Stimulated activated CD8-positive, alpha-beta memory T cell treated with anti-CD3 and anti-CD28 coated beads, Interleukin-7, amount 100 ng/mL, for 24 hours (primary cell): ENCODE measurements around the gene CLDN19.
"Not testable (repeated sequence)": the region's sequence is repeated elsewhere in the genome, so short reads cannot be mapped to it uniquely, and the experiment has no call there.

Experiments
- DNase-seq: peaks from one replicate; pipeline ENCODE4 v3.0.0-alpha.2; 2020; ENCODE audit warnings: low read depth

Gene CLDN19

DNA sequence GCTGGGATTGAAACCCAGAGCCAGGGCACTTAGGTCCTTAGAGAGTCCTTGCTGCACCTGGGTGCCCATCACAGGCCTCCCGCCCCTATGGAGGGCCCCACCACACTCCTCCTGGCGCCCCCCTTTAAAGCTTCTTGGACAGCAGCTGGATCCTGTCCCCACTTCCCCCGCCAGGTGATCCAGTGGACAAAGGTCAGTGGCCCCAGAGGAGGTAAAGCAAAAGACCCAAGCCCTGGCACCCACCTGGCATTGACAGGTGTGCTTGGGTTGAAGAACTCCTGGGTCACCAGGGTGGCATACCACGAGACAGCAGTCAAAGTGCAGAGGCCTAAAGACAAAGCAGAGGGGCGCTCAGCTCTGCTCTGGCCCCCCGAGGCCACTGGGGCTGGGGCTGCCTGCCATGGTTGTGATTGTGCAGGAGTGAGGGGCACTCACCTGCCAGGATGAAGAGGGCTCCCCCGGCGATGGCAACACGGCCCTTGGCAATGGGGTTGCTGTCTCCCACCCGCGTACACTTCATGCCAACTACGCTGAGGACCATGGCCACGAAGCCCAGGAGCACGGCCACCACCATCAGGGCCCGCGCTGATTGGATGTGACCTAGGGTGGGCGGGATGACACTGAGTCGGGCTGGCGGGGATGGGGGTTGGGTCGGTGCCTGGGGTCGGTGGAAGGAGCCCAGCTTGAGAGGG is 1.9 kb downstream of the CLDN19 start:
- no peak for DNase-seq

- DNase-seq, result no peak
Measured at GRCh38 chr1:42737257-42737656, 2.8 kb downstream of the CLDN19 start.

DNA sequence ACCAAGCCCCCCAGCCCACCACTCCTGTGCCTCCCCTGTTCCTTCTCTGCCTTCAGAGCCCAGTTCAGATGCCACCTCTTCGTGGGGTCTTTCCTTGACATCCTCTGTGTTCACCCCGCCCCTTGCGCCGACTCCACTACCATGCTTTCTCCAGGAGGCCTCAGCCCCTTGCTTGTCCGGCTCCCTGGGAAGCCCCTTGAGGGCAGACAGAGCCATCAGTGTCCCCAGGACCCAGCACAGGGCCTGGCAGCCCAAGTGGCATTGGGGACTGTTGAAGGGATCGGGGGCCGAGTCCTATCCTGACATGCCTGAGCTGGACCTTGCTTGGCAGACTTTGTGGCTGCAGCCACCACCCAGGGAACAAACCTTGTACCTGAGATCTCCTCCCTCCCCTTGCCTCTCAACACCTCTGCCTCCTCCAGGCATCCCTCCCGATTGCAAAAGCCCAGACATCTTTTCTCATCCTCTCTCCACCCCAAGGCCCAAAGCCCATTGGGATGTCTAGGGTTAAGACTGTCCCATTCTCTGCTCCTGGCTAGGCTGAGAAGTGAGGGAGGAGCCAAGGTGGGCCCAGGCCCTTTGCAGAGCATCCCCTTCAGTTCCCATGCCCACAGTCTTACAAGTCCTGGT is 3.4 kb downstream of the CLDN19 start:
- no peak for DNase-seq

- DNase-seq, result no peak
Measured at GRCh38 chr1:42736152-42736551, 3.9 kb downstream of the CLDN19 start.

- no peak for DNase-seq
Measured at GRCh38 chr1:42735477-42736105, 4.4 kb downstream of the CLDN19 start.

GRCh38 chr1:42735056-42735455 is 5.0 kb downstream of the CLDN19 start:
- DNase-seq, result no peak

GRCh38 chr1:42734201-42735035 is 5.6 kb downstream of the CLDN19 start:
- DNase-seq, result no peak

DNA sequence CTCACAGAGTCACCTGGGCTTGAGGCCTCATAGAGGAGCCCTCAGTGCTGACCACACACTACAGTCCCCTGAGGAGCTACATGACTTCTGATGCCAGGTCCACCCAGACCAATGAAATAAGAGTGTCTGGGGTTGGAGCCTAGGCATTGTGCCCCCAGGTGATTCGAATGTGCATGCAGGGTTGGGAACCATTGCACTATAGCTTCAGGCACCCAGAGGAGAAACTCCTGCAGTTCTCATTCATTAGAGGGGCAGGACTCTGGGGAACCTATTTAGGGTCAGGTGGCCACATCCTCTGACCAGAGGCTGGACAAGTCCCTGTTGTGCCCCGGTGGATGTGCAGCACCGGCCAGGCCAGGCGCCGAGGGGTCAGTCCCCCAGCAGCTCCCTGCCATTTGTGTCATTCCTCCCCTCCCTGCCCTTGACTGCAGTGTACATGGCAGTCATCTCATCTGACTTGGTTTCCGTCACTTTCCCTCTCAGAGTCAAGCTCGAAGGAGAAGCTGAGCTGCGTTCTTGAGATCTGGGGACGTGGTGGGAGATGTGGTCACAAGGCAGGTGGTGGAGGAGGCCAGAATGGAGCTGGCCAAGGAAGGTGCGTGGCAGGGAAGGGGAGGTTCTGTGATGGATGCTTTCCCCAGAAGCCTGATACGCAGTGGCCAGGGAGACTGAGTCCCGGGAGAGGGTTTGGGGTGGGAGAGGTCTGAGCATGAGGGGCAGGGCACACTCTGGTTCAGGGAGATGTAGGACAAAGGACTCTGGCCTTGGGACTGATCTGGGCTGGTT is 6.4 kb downstream of the CLDN19 start:
- no peak for DNase-seq

GRCh38 chr1:42732126-42732680 is 7.8 kb downstream of the CLDN19 start:
- no peak for DNase-seq

GRCh38 chr1:42731585-42731984 is 8.5 kb downstream of the CLDN19 start:
- DNase-seq, result no peak

GRCh38 chr1:42730988-42731387 is 9.0 kb downstream of the CLDN19 start:
- DNase-seq, result peak; percentile 16

- DNase-seq, result no peak
Measured at GRCh38 chr1:42730002-42730401, 10.0 kb downstream of the CLDN19 start.

- not testable (repeated sequence) for DNase-seq
Measured at GRCh38 chr1:42725820-42726219, 14.2 kb downstream of the CLDN19 start.

DNA sequence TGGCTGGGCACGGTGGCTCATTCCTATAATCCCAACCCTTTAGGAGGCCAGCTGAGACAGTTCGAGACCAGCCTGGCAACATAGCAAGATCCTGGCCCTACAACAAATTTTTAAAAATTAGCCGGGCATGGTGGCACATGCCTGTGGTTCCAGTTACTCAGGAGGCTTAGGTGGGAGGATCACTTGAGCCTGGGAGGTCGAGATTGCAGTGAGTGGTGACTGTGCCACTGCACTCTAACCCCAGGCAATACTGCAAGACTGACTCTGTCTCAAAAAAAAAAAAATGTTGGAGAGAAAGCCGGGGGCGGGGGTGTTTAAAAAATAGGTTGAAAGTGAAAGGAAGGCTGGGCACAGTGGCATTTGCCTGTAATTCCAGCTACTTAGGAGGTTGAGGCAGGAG is 16.5 kb downstream of the CLDN19 start:
- no peak for DNase-seq

GRCh38 chr1:42722403-42722802 is 17.6 kb downstream of the CLDN19 start:
- DNase-seq, result not testable (repeated sequence)

DNA sequence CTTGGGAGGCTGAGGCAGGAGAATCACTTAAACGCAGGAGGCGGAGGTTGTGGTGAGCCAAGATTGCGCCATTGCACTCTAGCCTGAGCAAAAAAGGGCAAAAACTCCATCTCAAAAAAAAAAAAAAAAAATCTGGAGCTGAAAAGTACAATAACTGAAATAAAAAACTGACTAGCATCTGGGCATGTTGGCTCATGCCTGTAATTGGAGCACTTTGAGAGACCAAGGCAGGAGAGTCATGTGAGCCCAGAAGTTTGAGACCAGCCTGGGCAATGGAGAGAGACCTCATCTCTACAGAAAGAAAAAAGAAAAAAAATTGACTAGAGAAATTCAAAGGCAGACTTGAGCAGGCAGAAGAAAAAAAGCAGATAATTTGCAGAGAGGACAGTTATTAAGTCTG is 18.1 kb downstream of the CLDN19 start:
- DNase-seq, result no peak

DNA sequence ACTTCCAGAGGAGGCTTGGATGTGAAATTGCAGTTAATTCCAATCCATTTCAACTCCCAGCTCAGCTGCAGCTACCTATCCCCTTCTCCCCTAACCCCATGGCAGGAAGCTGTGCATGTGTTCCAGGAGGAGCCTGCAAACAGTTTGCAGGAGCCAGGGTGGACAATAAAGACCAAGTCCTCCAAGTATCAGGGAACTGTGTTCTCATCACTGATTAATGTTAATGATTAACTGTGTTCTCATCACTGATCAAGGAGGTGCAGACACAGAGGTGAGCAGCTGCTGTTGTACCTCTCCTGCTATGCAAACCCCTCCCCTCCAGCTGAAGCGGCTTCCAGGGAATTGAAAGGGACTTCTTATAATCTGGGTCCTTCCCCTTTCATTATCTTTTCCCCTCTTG is 19.2 kb downstream of the CLDN19 start:
- DNase-seq, result no peak

- DNase-seq, result not testable (repeated sequence)
Measured at GRCh38 chr1:42714441-42714840, 25.6 kb downstream of the CLDN19 start.

DNA sequence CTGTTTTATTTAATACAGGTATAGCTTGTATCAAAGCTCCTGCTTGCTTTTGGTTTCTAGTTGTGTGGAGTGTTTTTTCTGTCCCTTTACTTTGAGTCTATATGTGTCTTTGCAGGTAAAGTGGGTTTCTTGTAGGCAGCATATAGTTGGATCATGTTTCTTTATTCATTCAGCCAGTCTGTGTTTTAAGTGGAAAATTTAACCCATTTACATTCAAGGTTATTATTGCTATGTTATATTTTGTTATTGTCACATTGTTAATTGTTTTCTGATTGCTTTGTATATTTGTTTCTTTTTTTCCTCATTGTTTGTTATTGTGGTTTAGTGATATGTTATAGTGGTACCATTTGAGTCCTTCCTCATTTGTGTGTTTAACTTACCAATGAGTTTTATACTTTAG is 26.7 kb downstream of the CLDN19 start:
- DNase-seq, result no peak

GRCh38 chr1:42712808-42713207 is 27.2 kb downstream of the CLDN19 start:
- not testable (repeated sequence) for DNase-seq

- no peak for DNase-seq
Measured at GRCh38 chr1:42703888-42704464, 36.1 kb downstream of the CLDN19 start.
